HUDEP-2 (cell line): ENCODE results near the gene RTN4RL1.
"Not testable (repeated sequence)": the region's sequence is repeated elsewhere in the genome, so short reads cannot be mapped to it uniquely, and the experiment has no call there.

Experiments
- DNase-seq, 76 experiments: peaks; one replicate each; lab custom pipeline; 2025; ENCODE audit not compliant: unreplicated experiment in 76 of 76; lab: John Stamatoyannopoulos, UW

Gene RTN4RL1

GRCh38 chr17:2027528-2028233, 2.5 kb upstream of the RTN4RL1 start:
- DNase-seq = peak in 35 of 76 experiments; percentile 9 to 65 (median 31)

GRCh38 chr17:2025622-2026309, 632 bp upstream of the RTN4RL1 start:
- peak in 8 of 76 experiments; percentile 3 to 38 (median 18) for DNase-seq

GRCh38 chr17:2024572-2025219, 438 bp downstream of the RTN4RL1 start:
- DNase-seq = peak in 1 of 76 experiments; percentile 16

GRCh38 chr17:2023692-2024571, 1.2 kb downstream of the RTN4RL1 start:
- no peak for DNase-seq

- no peak for DNase-seq
These were observed 1.9 kb downstream of the RTN4RL1 start for GRCh38 chr17:2023256-2023655.

GRCh38 chr17:2022647-2023240, 2.4 kb downstream of the RTN4RL1 start:
- no peak for DNase-seq

GRCh38 chr17:2020721-2021120, 4.4 kb downstream of the RTN4RL1 start:
- DNase-seq = no peak

- DNase-seq = no peak
These were observed 5.4 kb downstream of the RTN4RL1 start for GRCh38 chr17:2019723-2020122.

- no peak for DNase-seq
These were observed 6.2 kb downstream of the RTN4RL1 start for GRCh38 chr17:2018716-2019510.

- no peak for DNase-seq
These were observed 7.7 kb downstream of the RTN4RL1 start for GRCh38 chr17:2017274-2017941.

- DNase-seq = no peak
These were observed 8.6 kb downstream of the RTN4RL1 start for GRCh38 chr17:2016494-2016893.

- DNase-seq = no peak
These were observed 9.8 kb downstream of the RTN4RL1 start for GRCh38 chr17:2015314-2015713.

GRCh38 chr17:2013994-2014317, 11.2 kb downstream of the RTN4RL1 start:
- DNase-seq = no peak

- not testable (repeated sequence) for DNase-seq
These were observed 11.7 kb downstream of the RTN4RL1 start for GRCh38 chr17:2013220-2013993.

GRCh38 chr17:2012499-2012898, 12.6 kb downstream of the RTN4RL1 start:
- DNase-seq = no peak

GRCh38 chr17:2011411-2012371, 13.4 kb downstream of the RTN4RL1 start:
- no peak for DNase-seq

- DNase-seq = no peak
These were observed 15.4 kb downstream of the RTN4RL1 start for GRCh38 chr17:2009737-2010136.
